GM18526 (cell line): Measurements from ENCODE around the gene METTL6.
A peak's percentile ranks its signal among the peaks of the same experiment; 100 is the strongest.

ENCODE experiments used
- POLR2A ChIP-seq: IDR thresholded peaks from 3 replicates; pipeline ENCODE4 v1.6.1; 2011; ENCODE audit not compliant: insufficient read length; ENCODE audit errors: extremely low read depth

METTL6 gene, protein sequence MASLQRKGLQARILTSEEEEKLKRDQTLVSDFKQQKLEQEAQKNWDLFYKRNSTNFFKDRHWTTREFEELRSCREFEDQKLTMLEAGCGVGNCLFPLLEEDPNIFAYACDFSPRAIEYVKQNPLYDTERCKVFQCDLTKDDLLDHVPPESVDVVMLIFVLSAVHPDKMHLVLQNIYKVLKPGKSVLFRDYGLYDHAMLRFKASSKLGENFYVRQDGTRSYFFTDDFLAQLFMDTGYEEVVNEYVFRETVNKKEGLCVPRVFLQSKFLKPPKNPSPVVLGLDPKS

GRCh38 chr3:15427182-15427880 lies at the start of gene METTL6, which contains the start of gene EAF1:
Gene METTL6, minus strand, starts transcription at chr3:15427544. Its CDS starts 1,033 bp downstream, at chr3:15426511.
Gene EAF1, plus strand, starts transcription at chr3:15427598. Its CDS starts 182 bp downstream, at chr3:15427780.
- peak; percentile 89 for TF ChIP-seq POLR2A

DNA sequence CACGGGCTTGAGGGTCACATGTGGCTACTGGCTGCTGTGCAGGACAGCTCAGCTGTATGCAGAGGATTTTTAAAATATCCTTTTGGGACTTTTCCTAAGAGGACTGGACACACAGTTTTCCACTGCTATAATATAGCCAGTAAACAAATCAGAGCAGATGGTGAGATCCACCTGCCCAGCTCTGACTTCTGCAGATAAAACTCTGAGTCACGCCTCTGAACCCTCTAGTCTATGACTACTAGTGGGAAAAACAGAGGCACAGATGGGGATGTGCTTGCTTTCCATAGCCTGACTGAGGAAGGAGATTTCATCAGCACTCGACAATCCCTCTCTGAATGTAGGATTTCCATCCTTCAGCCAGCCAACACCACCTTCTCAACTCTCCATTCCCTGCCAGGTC lies 49.0 kb upstream of the METTL6 start:
- TF ChIP-seq POLR2A, result no peak

DNA sequence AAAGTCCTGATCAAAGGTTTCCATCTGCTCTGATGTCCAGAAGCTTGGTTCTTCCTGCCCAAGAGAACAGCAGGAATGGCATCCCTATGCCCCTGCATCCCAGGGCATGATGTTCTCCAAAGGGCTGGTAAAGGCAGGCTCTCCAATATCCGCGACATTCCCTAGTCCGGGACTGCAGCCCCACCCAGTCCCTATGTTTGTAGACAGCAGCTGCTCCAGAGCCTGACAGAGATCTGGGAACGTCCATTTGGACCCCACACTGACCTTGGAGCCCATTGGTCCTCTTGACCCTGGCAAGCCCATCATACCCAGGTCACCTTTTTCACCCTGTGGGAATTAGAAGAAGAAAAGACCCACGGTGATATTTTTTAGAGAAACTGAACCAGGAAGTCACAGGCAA lies 47.8 kb upstream of the METTL6 start:
- no peak for TF ChIP-seq POLR2A

- TF ChIP-seq POLR2A, result no peak
Observed at GRCh38 chr3:15471861-15472260, 44.5 kb upstream of the METTL6 start.

DNA sequence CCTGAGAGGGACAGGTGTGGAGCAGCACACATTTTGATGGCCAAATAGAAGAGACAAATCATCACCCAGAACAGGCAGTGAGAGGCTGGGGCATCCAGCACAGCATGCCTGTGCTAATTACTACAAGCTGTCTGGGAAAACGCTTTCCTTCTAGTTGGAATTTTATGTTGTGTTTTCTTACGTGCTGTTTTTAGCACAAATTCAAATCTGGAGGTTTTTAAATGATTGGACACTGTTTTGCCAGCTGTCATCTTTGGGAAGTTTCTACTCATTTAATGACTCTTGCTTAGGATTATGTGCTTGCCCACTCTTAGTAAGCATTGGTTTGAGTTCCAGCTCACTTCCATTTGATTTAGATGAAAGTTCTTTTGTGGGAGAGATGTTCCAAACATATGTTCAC lies 43.5 kb upstream of the METTL6 start:
- no peak for TF ChIP-seq POLR2A

DNA sequence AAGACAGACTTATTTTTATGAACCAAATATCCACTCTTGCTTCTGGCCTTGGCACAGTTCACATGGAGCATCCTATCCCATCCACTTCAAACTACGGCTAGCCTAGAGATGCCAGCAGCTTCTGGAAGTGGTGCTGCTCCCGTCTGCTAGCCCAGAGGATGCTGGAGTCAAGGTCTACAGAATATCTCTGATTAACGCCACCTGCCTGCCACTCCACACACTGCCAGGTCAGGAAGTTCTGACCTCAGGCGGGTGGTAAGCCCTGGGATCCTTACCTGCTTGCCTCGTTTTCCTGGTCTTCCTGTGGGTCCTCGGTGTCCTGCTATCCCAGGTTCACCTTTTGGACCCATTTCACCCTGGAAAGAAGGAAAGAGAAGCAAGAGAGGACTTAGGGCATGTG lies 42.9 kb upstream of the METTL6 start:
- no peak for TF ChIP-seq POLR2A

GRCh38 chr3:15467227-15468181 lies 40.2 kb upstream of the METTL6 start:
- TF ChIP-seq POLR2A, result no peak

DNA sequence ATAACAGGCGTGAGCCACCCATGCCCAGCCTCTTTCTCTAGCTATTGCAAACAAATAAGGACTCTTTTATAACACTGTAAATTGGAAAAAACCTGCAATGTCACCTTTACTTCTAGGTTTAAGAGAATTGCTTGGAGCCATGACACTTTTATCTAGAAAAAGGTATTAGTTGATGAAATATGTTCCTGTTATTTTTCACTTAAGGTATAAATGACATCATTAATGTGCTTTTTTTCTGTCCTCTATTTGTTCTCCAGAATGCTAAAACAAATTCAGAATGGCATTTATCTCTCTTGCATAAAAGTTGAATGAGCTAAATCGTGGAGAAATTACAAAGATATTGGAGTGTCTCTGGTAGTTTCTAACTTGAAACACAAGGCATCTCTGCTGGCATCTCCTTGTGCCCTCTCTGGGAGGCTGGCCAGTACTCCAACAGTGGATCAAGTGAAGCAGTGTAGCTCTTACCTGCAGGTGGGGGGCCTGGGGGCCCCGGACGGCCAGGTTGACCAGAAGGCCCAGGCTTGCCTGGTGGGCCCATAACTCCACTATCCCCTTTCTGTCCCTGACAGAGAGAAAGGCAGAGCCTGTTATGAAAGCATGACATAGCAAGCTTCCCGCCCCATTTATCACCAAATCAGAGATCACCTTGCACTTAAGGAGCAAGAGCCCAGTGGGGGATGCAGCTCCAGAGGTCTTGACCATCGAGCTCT lies 38.7 kb upstream of the METTL6 start:
- no peak for TF ChIP-seq POLR2A

- no peak for TF ChIP-seq POLR2A
Observed at GRCh38 chr3:15462451-15462850, 35.1 kb upstream of the METTL6 start.

DNA sequence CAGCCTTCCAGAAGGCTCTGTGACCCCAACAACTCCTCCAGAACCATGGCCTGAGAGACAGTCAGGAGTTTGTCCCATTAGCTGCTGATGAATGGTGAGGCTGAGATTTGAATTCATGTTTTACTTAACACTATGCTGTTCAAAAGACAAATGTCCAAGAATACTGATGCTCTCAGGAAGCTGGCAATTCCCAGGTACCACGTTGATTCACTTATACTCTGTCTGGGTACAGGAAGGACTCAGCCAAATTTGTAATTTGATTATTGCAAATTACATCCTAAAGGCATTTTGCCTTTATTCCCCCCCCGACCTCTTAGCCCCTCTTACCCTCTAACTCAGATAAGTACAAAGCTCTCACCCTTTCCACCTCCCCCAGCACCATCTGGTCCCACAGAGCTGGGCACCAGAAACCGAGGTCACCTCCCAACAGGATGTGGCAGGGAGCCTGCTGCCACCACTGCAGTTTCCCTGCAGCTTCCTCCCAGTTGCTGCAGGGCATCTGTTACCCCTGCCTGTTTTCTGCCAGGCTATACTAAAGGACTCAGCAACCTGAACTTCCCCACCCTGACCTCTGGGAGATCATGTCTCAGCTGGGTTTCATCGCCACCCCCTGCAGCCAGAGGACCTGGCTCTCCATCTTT lies 33.7 kb upstream of the METTL6 start:
- TF ChIP-seq POLR2A, result no peak

GRCh38 chr3:15458212-15458780 lies 31.0 kb upstream of the METTL6 start:
- no peak for TF ChIP-seq POLR2A

GRCh38 chr3:15456321-15456720 lies 29.0 kb upstream of the METTL6 start:
- TF ChIP-seq POLR2A, result no peak

DNA sequence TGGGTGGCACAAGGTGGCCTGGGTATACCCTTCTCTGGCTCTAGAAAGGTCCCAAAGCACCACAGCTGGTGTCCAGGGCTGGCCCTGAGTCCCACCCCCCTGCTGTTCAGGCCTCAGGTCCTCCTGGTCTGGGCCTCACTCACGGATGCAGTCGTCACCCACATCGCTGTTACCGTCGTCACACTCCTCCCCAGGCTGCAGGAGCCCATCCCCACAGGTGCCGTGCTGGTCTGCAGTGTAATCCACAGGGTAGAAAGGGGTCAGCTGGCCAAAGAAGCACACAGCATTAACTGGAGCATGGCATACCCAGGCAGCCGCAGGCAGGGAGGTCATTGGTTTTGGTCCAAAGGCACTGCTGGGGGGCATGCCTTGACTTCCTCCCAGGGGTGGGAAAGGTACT lies 28.4 kb upstream of the METTL6 start:
- TF ChIP-seq POLR2A, result no peak

GRCh38 chr3:15454965-15455364 lies 27.6 kb upstream of the METTL6 start:
- TF ChIP-seq POLR2A, result no peak
